HG03457 (cell line): Measurements from ENCODE around the gene CNGB1.
"Not testable (repeated sequence)": the region's sequence is repeated elsewhere in the genome, so short reads cannot be mapped to it uniquely, and the experiment has no call there.

ENCODE experiments used
- ATAC-seq: cut with Tn5 transposase; IDR thresholded peaks from one replicate; pipeline ENCODE4 v1.9.1; 2021; ENCODE audit warnings: moderate number of reproducible peaks; ENCODE audit not compliant: unreplicated experiment

Gene CNGB1

DNA sequence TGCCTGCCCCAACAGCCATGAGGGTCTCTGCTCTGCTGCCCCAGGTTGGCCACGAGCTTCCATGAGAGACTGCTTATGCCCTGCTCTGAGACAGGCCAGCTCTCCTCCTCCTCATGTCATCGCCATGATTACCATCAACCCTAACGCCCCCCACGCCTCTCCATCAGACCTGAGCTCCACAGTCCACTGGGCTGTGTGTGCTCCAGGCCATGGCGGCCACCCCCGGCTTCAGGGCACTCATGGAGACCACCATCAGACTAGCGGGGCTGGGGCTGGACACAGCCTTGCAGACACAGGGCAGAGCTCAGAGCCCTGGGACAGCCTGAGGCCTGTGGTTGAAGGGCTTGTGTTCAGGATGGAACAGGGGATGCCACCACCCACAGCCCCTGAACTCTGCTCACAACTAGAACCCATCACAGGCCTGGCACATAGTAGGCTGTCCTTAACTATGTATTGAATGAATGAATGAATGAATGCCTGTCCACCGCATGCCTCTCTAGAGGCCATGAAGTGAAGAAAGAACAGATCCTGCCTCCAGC, 14.6 kb downstream of the CNGB1 start:
- no peak for ATAC-seq

DNA sequence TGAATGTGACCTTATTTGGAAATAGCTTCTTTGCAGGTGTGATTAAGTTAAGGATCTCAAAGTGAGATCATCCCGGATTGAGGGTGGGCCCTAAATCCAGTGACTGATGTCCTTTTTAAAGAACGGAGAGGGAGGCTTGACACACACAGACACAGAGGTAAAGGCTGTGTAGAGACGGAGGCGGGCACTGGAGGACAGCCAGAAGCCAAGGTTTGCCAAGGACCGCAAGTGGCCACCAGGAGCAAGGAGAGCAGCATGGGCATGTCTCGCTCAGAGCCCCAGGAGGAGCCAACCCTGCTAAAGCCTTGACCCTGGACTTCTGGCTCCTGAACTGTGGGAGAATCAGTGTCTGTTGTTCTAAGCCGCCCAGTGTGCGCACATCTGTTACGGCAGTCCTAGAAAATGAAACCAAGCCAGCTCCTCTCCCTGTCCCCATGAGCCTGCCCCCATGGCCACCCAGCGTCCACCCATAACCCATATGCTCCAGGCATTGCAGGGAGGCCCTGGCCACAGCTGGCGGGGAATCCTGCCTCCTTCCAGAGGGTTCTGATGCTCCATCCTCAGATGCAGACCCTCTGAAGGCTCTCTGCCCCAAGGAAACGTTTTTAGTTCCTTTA, 15.2 kb downstream of the CNGB1 start:
- no peak for ATAC-seq

DNA sequence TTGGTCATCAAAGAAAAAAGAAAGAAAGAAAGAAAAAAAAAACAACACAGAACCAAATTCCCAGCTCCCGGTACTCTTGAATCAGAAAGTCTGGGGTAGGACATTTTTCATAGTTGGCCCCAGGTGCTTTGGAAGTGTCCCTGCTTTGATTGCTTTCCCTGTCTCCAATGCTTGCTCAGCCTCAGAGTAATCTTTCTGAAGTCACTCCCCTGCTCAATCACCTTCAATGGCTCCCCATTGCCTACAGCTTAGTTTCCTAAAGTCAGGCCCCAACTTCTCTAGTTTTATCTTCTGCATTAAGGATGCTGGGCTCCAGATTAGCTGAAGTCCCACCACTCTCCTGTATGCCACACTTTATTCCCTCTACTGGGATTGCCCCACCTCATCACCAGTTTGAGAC, 17.1 kb downstream of the CNGB1 start:
- no peak for ATAC-seq

DNA sequence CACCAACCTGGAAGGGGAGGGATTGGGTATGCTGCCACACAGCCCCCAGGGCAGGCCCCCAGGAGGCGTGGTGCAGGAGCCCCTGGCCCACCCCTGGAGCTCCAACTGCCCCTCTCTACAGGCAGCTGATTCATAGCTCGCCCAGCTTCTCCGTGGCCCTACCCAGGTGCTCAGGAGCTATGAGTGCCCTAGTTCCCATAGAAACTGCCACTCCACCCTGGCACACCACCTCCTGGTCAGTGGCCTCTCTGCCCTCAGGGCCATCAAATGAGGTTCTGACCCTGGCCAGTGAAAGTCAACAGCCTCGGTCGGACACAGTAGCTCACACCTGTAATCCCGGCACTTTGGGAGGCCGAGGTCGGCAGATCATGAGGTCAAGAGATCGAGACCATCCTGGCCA, 18.0 kb downstream of the CNGB1 start:
- ATAC-seq = no peak

DNA sequence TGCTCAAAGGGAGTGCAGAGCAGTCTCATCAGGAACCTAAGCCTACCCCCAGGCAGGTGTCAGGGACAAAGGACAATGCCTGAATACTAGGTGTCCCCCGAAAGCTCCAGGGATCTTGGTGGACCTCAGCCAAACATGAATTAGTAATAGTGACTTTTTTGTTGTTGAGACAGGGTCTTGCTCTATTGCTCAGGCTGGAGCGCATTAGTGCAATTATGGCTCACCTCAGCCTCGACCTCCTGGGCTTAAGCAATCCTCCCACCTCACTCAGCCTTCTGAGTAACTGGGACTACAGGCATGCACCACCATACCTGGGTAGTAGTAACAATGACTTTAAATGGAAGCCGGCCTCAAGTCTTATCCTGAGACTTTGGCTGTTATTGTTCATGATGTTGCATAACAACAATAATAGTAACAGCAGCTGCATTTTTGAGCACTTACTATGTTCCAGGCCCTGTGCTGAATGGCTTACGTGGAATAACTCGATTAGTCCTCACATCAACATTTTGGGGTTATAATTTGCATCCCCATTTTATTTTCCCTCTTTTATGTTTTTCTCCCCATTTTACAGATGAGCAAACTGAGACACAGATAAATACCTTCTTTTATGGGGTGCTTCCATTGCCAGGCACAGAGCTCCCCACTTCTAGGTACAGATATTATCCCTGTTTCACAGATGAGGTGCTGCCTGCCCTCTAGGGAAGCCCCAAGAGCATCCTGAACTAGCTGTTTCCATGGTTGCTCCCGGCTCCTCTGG, 19.5 kb downstream of the CNGB1 start:
- ATAC-seq = no peak

DNA sequence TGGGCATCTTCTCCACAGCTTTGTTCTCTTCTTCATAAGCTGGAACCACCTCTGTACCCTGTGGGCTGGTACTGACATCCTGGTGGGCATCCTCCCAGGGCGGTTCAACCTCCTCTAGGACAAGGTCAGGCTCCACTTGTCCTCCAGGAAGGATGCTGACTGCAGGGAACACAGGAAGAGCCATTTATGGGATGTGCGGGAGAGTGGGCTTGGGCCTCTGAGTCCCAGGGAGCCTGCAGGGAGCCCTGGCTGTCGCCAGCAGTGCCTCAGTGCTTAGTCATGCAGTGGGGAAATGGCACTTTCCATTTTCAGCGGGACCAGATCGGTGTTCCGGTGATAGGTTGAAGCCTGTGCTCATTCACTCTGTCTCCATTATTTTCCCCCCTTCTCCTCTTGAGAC, 20.5 kb downstream of the CNGB1 start:
- no peak for ATAC-seq

DNA sequence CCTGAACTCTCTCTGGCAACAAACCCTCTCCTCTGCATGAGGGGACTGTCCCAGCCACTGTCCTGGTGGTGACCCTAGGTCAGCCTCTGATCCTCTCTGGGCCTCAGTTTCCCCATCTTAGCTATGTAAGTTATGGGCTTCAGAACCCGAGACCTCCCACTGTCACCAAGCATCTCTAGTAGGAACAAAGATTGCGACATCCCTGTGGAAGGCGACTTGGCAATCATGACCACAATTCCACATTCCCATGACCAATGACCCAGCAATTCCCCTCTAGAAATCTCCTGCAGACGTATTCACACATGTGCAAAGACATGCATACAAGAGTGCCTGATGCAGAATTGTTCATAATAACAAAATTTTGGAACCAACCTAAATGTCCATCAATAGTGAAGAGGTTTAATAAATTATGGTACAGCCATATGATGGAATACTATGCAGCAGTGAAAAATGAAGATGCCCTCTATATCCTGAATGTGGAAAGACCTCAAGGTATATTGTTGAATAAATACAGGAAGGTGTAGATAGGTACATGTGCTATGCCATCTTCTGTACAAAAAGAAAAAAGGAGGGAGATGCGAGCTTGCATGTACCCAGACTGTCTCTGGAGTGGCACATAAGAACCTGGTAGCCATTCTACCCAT, 21.2 kb downstream of the CNGB1 start:
- no peak for ATAC-seq

DNA sequence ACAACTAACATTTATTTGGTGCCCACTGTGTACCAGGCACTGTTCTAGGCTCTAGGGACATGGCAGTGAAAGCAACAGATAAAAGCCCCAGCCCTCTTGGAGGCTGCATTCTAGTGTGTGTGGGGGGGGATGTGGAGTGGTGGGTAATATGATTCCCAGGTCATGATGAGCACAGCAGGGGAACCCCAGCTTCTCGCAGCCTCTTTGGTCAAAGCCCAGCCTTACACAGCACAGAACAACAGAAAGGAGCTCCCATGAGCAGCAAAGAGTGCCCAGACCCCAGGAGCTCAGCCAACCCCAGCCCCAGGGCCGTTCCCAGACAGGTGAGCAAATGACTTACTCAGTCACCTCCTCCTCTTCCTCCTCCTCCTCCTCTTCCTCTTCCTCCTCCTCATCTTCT, 21.9 kb downstream of the CNGB1 start:
- no peak for ATAC-seq

DNA sequence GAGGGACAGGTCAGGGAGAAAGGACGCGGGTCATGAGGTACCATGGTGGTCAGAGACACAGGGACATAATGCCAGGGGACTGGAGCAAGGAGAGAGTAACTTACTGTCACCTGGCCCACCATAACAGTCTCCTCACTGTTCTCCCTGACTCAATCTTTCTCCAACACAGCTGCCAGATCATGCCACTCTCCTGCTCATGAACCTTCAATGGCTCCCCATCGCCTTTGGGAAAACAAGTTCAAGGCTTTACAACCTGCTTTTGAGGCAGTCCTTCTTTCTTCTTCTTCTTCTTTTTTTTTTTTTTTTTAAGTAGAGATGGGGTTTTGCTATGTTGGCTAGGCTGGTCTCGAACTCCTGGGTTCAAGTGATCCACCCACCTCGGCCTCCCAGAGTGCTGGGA, 22.9 kb downstream of the CNGB1 start:
- no peak for ATAC-seq

DNA sequence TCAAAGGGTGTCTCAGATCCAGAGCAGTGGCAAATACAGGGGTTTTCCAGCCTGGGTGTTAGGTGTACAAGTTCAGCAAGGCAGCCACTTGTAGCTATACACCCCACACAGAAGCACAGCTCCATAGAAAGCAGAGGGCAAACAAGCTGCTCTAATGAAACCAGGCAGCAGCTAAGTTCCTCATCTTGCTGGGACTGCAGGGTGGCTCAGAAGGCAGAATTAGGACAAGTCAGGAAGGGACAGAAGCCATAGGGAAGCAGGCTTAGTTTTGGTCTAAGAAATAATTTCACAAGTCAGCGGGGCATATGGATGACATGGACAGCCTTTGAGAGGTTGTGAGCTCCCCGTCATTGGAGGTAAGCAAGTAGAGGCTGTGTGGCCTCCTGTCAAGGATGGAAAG, 23.7 kb downstream of the CNGB1 start:
- ATAC-seq = no peak

DNA sequence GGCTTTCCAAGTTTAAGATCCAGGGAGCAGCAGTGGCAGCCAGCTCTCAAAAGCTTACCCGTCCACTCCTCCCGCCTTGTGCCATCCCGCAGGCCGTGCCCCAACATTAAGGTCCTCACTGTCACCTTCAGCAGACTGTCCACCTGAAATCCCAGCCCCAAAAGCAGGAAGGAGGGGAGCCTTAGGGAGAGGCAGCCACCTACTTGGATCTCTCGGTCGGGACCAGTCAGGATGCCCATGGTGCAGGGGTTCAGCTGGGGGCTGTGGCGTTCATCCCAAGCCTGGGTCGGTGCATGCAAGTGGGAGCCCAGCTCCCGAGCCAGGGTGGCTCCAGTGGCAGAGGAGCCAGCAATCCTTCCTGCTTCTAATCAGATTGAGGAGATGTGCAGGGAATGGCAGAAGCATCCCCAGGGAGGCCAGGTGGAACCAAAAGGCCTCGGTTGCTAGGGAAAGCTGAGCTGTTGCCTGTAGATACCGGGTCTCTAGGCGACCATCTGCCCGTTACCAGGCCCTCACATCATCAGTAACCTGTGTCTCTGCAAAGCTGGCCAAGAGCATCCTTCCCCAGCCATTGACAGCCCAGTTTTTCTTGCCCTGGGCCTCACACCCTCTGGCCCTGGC, 24.6 kb downstream of the CNGB1 start:
- ATAC-seq = no peak

DNA sequence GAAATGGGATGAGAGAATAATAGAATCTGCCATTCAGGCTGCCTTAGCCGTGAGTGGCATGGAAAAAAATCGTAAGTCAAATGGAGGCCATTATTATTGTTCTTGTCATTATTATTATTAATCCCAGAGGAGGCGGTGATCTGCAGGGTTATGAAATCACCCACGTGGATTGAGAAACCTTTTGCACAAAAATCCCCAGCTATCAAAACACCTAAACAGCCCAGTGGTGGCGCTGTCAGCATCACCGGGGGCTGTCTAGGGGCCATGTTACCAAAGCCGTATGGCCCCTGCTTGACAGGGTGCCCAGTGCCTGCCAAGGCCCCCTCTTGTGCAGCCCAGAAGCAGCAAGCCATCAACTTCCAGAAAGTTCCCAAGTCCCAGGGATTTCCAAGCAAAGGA, 25.2 kb downstream of the CNGB1 start:
- ATAC-seq = no peak

DNA sequence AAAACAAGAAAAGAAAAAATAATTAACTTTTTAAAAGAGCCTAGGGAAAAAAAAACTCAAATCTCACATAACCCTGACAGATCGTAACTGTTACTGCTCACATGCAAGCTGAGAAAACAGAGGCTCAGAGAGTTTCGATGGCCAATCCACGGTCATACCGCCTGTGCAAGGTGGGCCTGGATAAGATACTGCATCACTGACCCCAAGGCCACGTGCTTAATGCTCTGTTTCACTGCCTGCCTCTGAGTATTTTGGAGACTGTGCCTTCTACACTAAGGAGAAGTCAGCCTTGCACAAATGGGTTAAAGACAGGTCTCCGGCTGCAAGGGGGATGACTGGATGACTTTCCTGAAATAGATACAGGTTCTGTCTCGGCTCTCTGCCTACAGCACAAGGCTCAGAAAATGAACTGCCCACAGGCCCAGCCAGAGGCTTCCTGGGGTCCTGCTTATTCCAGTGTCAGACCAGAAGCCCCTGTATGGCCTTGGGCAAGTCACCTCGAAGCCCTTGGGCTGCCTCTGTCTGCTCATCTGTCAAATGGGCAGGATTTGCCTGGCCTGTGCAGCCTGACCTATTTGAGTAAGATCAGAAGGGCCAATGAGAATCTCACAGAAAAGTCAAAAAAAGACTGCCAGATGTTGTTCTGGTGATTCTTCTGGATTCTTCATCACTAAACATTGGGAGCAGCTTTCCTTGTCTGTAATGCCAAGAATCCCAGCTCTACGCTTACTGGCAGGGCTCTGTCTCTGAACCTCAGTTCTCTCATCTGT, 25.8 kb downstream of the CNGB1 start:
- ATAC-seq = no peak

DNA sequence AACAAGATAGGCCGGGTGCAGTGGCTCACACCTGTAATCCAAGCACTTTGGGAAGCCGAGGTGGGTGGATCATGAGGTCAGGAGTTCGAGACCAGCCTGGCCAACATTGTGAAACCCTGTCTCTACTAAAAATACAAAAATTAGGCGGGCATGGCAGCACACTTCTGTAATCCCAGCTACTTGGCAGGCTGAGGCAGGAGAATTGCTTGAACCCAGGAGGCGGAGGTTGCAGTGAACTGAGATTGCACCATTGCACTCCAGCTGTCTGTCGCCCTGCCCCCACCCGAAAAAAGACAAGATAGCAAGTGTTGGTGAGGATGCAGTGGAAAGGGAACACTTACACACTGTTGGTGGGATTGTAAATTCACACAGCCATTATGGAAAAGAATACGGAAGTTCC, 27.5 kb downstream of the CNGB1 start:
- not testable (repeated sequence) for ATAC-seq

DNA sequence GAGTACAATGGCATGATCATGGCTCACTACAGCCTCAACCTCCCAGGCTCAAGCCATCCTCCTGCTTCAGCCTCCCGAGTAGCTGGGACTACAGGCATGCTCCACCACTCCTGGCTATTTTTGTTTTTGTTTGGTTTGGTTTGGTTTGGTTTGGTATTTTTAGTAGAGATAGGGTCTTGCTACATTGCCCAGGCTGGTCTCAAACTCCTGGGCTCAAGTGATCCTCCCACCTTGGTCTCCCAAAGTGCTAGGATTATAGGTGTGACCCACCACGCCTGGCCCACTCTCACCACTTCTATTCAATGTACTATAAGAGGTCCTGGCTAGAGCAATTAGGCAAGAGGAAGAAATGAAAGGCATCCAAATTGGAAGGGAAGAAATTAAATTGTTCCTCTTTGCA, 29.0 kb downstream of the CNGB1 start:
- ATAC-seq = not testable (repeated sequence)

DNA sequence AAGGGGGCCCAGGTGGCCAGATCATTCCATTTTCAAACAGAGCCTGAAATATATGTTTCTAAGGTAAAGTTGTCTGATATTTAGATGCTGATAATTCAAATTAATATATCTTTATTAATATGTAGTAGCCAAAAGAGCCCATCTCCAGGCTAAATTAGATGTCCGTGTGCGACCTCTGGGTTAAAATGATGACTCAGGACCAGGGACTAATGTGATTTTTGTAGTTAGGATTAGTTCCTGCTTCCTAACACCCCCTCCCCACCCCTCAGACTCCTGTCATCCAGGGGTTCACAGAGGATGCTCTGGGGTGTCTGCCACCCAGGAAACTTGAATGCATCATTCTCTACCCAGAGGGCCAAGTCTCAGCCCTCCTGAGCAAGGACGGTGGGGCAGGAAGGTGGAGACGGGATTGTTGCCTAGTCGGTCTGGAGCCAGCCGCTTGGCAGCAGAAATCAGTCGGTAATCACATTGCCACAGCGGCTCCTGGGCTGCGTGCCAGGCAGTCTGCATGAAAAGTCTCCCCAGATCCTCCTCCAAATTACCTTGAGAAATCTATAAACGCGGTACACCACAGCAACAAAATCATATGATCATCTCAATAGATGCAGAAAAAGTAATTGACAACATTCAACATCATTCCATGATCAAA, 29.8 kb downstream of the CNGB1 start:
- ATAC-seq = no peak

DNA sequence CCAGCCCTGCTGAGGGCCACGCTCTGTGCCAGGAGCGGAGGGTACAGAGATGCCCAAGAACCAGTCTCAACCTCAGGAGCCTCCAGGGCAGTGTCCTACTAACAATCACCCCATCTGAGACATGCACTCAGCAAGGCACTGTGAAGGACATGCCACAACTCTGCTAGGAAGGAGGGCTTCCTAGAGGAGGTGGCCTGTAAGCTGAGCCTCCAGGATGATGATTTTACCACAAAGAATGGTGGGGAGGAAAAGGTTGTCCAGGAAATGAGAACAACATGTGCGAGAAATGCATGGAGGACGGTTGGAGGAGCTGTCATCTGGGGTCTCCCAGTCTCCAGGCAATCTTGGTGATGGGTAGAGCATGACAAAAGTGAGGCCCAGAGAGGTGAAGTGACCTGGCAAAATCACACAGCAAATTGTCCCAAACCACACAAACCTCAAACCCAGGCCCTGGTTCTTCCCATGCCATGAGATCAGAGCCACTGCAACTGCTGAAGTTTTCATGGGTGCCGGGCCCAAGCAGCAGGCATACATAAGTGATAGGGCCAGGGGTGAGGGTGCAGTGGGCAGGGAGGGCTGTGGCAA, 30.5 kb downstream of the CNGB1 start:
- ATAC-seq = no peak

DNA sequence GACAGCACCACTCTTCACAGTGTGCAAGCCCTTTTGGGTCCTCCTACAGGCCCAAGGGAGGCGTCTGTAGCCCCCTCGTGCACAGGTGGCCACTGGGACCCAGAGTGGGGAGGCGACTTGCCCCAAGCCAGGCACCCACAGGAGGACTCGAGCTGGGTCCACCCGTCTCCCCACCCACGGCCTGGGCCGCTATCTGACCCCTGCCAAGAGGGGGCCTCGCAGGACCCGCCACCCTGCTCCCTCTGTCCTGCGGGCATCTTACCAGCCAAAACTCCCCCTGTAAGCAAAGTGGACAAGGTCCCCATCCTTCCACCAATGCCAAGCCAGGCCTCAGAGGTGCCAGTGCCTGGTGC, 31.1 kb downstream of the CNGB1 start:
- ATAC-seq = no peak

DNA sequence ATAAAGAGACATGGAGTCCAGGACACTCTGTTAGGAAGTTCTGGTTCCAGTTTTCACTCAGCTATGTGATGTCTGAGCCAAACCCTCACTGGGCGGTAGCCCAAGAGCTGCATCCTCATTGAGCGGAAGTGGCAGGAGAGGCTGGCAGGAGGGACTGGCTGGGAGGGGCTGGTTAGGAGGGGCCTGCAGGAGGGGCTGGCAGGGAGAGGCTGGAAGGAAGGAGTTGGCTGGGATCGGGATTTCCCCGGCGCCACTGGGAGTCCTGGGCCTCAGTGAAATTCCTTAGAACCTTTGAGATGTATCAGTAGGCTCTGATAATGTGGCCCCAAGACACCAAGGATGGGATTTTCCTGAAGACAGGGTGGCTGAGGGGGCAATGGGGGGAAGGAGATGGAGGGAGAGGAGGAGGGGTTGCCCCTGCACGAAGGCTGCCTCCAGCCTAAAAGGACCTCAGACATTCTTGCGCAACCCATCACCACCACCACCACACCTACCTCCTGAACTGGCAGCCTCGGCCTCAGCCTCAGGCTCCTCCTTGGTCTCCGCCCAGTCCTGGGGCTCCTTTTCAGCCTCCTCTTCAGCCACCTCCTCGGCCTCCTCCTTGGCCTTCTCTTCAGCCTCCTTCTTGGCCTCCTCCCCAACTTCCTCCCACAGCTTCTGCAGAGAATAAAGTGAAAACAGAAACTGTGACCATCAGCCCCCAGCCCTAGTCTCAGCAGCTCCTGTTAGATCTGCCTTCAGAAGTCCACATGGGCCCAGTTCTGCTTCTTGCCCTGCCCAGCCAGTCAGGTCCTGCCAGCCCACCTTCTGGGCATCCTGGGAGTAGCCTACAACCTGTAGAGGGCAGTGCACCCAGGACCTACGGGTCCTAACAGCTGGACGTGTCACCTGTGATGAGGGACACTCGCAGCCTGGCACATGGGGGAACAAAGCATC, 31.7 kb downstream of the CNGB1 start:
- no peak for ATAC-seq
